Testis (tissue), 2 donors: Measurements from ENCODE around the gene LILRA1.

Source experiments
- CTCF ChIP-seq, 3 experiments: fragments of 450-650 bp in 2 of 3; fragments of 200-600 bp in 1 of 3; sonication (generic) in 1 of 3; IDR thresholded peaks; one replicate each; pipeline ENCODE4 v1.5.1; 2016 to 2019; ENCODE audit warnings: antibody characterized with exemption in 3 of 3, mild to moderate bottlenecking in 2 of 3, moderate library complexity in 1 of 3
- POLR2A ChIP-seq: fragments of 450-650 bp; IDR thresholded peaks from one replicate; pipeline ENCODE4 v1.6.1; 2017; ENCODE audit warnings: antibody characterized with exemption, mild to moderate bottlenecking, moderate library complexity

- TF ChIP-seq CTCF (IDR thresholded peaks at IDR 0.05): no peak
- TF ChIP-seq POLR2A: no peak
These were observed 50.6 kb downstream of the LILRA1 start for GRCh38 chr19:54644056-54644455.
